ENCODE data around the gene KYNU. TPM values are rescaled to one million over a fixed set of nuclear protein-coding genes. Genes with fewer than 3 reads are reported as not detected.
"Not testable (repeated sequence)": the region's sequence is repeated elsewhere in the genome, so short reads cannot be mapped to it uniquely, and the experiment has no call there.

Gene KYNU
- total RNA-seq, 8 experiments from 2014 or later = 0.04 to 0.57 (median 0.36) TPM; not detected in 1

DNA sequence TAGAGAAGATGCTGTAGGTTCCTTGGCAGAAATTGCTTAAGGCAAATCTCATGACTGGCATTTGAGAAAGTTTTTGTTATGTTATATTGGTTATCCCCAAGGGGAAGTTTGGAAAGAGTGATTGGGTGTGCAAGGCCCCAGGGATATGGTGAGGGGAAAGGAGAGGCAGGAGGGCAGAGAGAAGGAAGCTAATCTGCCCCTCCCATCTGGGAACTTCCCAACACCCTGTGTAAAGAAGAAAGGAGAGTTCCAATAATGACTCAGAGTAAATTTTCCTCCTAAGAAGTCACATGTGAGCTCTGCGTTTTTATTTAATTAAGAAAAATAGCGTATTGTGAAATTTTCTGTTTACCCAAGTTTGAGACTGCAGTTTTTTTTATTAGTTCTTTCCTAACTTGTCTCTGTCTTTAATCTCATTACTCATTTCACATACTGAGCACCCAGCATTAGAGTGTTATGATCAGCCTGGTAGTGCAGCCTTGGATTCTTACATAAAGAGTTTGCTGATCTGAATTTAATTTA lies 3.1 kb upstream of the KYNU start:
- 0 to 100% (median 56%) methylated on average over 1 to 2 of the region's 2 CpGs; no CpG with 5 or more reads in 2 of the 10 experiments for WGBS, 10 experiments
- in situ Hi-C loops (cut with MboI; ENCODE audit: low pct_unique_long_range_greater_than_20kb in 2 of 9, low sequenced_read_pairs in 9 of 9, unreplicated experiment in 9 of 9) = no loop called here
- H3K4me3 ChIP-seq = no peak overlapping the region
- ATAC-seq (replicated peaks in 6 of 8) = peak in 4 of 8 experiments; percentile 28 to 98 (median 91)
- H3K27ac ChIP-seq = no peak overlapping the region
- H3K4me1 ChIP-seq (replicated peaks in 1 of 2) = no peaks in the 10 kb centered on the region

DNA sequence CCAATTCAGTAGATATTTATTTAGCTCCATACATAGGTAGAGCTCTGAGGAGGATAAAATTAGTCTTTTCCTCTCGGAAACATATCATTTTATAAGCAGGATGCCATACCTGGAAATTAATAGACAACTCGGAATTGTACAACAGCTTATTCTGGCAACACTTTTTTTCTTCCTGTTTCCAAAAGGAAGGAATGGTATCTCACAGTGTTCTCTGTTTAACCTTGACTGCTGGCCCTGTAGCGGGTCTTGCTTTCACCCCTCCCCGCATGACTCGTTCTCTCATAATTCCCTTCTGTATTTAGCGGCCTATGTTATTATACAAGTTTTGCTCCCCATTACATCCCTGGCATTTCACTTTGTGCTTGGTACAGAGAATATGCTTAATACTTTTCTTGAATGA lies 2.5 kb upstream of the KYNU start:
- in situ Hi-C loops (cut with MboI; ENCODE audit: low pct_unique_long_range_greater_than_20kb in 2 of 9, low sequenced_read_pairs in 9 of 9, unreplicated experiment in 9 of 9) = no loop called here
- 82 to 100% (median 95%) methylated on average over 2 to 6 of the region's 6 CpGs for WGBS, 10 experiments
- no peak for ATAC-seq (replicated peaks in 6 of 8)
- no peaks in the 10 kb centered on the region for H3K4me1 ChIP-seq (replicated peaks in 1 of 2)
- no peak overlapping the region for H3K4me3 ChIP-seq
- H3K27ac ChIP-seq = no peak overlapping the region

GRCh38 chr2:142875652-142876051 lies 1.8 kb upstream of the KYNU start:
- in situ Hi-C loops (cut with MboI; ENCODE audit: low pct_unique_long_range_greater_than_20kb in 2 of 9, low sequenced_read_pairs in 9 of 9, unreplicated experiment in 9 of 9) = no loop called here
- 87 to 100% (median 96%) methylated on average over 1 to 4 of the region's 4 CpGs for WGBS, 10 experiments
- no peak for ATAC-seq (replicated peaks in 6 of 8)
- H3K4me1 ChIP-seq (replicated peaks in 1 of 2) = no peaks in the 10 kb centered on the region
- no peak overlapping the region for H3K27ac ChIP-seq
- no peak overlapping the region for H3K4me3 ChIP-seq

DNA sequence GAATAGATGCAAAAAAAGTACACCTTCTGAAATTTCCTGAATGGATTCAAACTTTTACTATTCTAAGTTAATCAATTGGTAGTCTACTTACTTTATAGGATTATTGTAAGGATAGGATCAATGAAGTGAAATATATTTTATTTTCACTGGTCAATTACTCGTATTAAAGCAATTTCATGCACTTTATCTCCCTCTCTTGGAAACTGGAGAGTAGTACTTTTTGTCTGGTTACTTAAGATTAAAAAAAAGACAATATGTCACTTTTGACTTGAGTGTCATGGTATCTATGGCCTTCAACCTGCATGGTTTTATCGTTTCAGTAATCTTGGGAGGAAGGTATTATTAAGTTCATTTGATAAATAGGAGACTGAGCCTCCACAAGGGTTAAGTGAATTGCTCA lies 1.0 kb upstream of the KYNU start:
- in situ Hi-C loops (cut with MboI; ENCODE audit: low pct_unique_long_range_greater_than_20kb in 2 of 9, low sequenced_read_pairs in 9 of 9, unreplicated experiment in 9 of 9) = no loop called here
- WGBS, 10 experiments = 50 to 100% (median 89%) methylated on average over 1 to 2 of the region's 2 CpGs
- ATAC-seq (replicated peaks in 6 of 8) = no peak
- Histone ChIP-seq H3K4me3 (no peak overlapping the region), H3K27ac (no peak overlapping the region), H3K4me1 (replicated peaks in 1 of 2) (no peaks in the 10 kb centered on the region)

DNA sequence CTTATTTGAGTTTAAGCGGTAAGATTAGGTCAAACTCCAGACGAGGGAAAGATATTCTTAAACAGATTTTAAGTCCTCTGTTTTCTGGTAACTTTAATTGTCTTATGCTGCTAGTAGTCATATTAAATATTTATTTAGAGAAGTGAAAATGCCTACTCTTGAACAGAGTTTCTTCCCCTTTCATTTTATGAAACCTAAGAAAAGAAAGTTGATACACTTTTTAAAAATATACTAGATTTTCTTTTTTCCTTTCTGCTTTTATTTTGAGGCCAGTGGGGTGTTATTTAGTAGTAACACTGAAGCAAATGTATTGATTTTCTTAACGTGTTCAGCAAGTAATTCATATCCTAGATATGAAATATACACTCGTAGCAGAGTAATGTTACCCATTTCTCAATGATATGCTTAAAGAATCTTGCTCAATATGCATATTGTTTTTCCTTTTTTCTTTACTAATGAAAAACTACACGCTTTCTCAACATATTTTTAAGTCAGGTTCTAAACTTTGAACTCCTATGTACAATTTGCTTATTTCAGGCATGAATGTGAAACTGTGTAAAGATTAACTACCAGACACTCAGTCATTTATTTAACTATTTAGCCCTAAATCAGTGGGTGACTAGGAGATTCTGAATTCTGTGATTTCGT lies 691 bp downstream of the KYNU start:
- WGBS, 10 experiments = 56 to 85% (median 77%) methylated on average over 1 to 6 of the region's 6 CpGs
- Histone ChIP-seq H3K4me3 (no peak overlapping the region), H3K4me1 (replicated peaks in 1 of 2) (no peaks in the 10 kb centered on the region), H3K27ac (no peak overlapping the region)
- in situ Hi-C loops (cut with MboI; ENCODE audit: low pct_unique_long_range_greater_than_20kb in 2 of 9, low sequenced_read_pairs in 9 of 9, unreplicated experiment in 9 of 9) = no loop called here
- no peak for ATAC-seq (replicated peaks in 6 of 8)

GRCh38 chr2:142879151-142879550 lies 1.7 kb downstream of the KYNU start:
- Histone ChIP-seq H3K27ac (no peak overlapping the region), H3K4me1 (replicated peaks in 1 of 2) (no peaks in the 10 kb centered on the region), H3K4me3 (no peak overlapping the region)
- no peak for ATAC-seq (replicated peaks in 6 of 8)
- 63 to 100% (median 92%) methylated on average over 1 to 4 of the region's 4 CpGs for WGBS, 10 experiments
- in situ Hi-C loops (cut with MboI; ENCODE audit: low pct_unique_long_range_greater_than_20kb in 2 of 9, low sequenced_read_pairs in 9 of 9, unreplicated experiment in 9 of 9) = no loop called here

- H3K27ac ChIP-seq = no peak overlapping the region
- in situ Hi-C loops (cut with MboI; ENCODE audit: low pct_unique_long_range_greater_than_20kb in 2 of 9, low sequenced_read_pairs in 9 of 9, unreplicated experiment in 9 of 9) = no loop called here
- H3K4me1 ChIP-seq (replicated peaks in 1 of 2) = no peaks in the 10 kb centered on the region
- no peak overlapping the region for H3K4me3 ChIP-seq
- peak in 1 of 8 experiments; percentile 53 for ATAC-seq (replicated peaks in 6 of 8)
Observed at GRCh38 chr2:142880279-142880678, 2.8 kb downstream of the KYNU start.

GRCh38 chr2:142881619-142882018 lies 4.2 kb downstream of the KYNU start:
- in situ Hi-C loops (cut with MboI; ENCODE audit: low pct_unique_long_range_greater_than_20kb in 2 of 9, low sequenced_read_pairs in 9 of 9, unreplicated experiment in 9 of 9) = no loop called here
- Histone ChIP-seq H3K4me1 (replicated peaks in 1 of 2) (no peaks in the 10 kb centered on the region), H3K27ac (no peak overlapping the region), H3K4me3 (no peak overlapping the region)
- WGBS, 10 experiments = 47 to 100% (median 82%) methylated on average over 1 to 3 of the region's 3 CpGs
- ATAC-seq (replicated peaks in 6 of 8) = no peak

DNA sequence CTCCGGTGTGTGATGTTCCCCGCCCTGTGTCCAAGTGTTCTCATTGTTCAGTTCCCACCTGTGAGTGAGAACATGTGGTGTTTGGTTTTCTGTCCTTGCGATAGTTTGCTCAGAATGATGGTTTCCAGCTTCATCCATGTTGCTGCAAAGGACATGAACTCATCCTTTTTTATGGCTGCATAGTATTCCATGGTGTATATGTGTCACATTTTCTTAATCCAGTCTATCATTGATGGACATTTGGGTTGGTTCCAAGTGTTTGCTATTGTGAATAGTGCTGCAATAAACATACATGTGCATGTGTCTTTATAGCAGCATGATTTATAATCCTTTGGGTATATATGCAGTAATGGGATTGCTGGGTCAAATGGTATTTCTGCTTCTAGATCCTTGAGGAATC lies 5.0 kb downstream of the KYNU start:
- ATAC-seq (replicated peaks in 6 of 8); H3K4me3 ChIP-seq; in situ Hi-C loops (cut with MboI; ENCODE audit: low pct_unique_long_range_greater_than_20kb in 2 of 9, low sequenced_read_pairs in 9 of 9, unreplicated experiment in 9 of 9); H3K4me1 ChIP-seq (replicated peaks in 1 of 2); H3K27ac ChIP-seq: not testable (repeated sequence)
- WGBS, 10 experiments = 92 to 100% methylated on average over 2 of the region's 3 CpGs; no CpG with 5 or more reads in 8 of the 10 experiments

GRCh38 chr2:142883526-142883925 lies 6.1 kb downstream of the KYNU start:
- H3K4me1 ChIP-seq (replicated peaks in 1 of 2) = no peaks in the 10 kb centered on the region

DNA sequence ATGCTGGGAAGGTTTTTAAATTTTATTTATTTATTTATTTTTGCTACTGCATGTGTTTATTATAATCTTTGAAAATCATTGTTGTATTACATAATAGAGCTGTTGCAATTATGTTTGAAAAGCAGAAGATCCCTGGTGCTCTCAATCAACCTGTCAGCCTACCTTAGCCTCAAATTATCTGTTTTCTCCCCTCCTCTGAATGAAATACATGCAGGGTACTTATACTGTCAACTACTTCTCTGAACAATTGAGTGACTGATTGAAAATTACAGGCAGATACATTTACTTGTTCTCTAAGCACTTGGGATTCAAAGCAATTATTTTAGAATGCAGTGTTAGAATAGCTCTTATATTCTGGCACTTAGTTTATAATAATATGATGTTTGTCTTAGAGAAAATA lies 8.1 kb downstream of the KYNU start:
- Histone ChIP-seq H3K4me1 (replicated peaks in 1 of 2) (no peaks in the 10 kb centered on the region), H3K27ac (no peak overlapping the region), H3K4me3 (no peak overlapping the region)
- in situ Hi-C loops (cut with MboI; ENCODE audit: low pct_unique_long_range_greater_than_20kb in 2 of 9, low sequenced_read_pairs in 9 of 9, unreplicated experiment in 9 of 9) = no loop called here
- ATAC-seq (replicated peaks in 6 of 8) = no peak

More at GRCh38 chr2:142883526-142883925, 6.1 kb downstream of the KYNU start:
- ATAC-seq (replicated peaks in 6 of 8) = no peak
- in situ Hi-C loops (cut with MboI; ENCODE audit: low pct_unique_long_range_greater_than_20kb in 2 of 9, low sequenced_read_pairs in 9 of 9, unreplicated experiment in 9 of 9) = no loop called here
- no peak overlapping the region for H3K4me3 ChIP-seq
- no peak overlapping the region for H3K27ac ChIP-seq

DNA sequence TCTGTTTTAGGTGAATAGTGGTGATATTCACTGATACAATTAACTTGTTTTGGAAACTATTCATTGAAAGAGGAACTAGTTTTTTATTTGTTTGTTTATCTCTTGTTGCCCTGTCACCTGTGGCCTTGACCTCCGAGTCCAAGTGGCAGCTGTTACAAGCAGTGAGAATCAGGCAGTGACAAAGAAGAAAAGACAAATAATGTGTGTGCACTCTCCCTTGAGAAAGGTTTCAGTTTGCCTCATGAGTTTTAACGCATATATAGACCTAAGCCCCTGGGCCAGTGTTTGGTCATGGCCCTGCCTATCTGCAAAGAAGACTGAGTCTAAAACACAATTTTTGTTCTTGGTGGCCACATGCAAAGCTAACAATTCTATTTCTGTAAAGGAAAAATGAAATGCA lies 15.3 kb downstream of the KYNU start:
- 55 to 100% (median 75%) methylated on average over 1 to 2 of the region's 2 CpGs; no CpG with 5 or more reads in 1 of the 10 experiments for WGBS, 10 experiments
- Histone ChIP-seq H3K4me3 (no peak overlapping the region), H3K4me1 (replicated peaks in 1 of 2) (peaks cover 0 to 3% of the 10 kb centered on the region in 2 donors), H3K27ac (no peak overlapping the region)
- in situ Hi-C loops (cut with MboI; ENCODE audit: low pct_unique_long_range_greater_than_20kb in 2 of 9, low sequenced_read_pairs in 9 of 9, unreplicated experiment in 9 of 9) = no loop called here
- ATAC-seq (replicated peaks in 6 of 8) = no peak

- ATAC-seq (replicated peaks in 6 of 8) = no peak
- WGBS, 10 experiments = 14 to 100% (median 83%) methylated on average over 1 to 2 of the region's 2 CpGs
- peaks cover 0 to 3% of the 10 kb centered on the region in 2 donors for H3K4me1 ChIP-seq (replicated peaks in 1 of 2)
- no peak overlapping the region for H3K27ac ChIP-seq
- no peak overlapping the region for H3K4me3 ChIP-seq
- in situ Hi-C loops (cut with MboI; ENCODE audit: low pct_unique_long_range_greater_than_20kb in 2 of 9, low sequenced_read_pairs in 9 of 9, unreplicated experiment in 9 of 9) = no loop called here
Observed at GRCh38 chr2:142893241-142893640, 15.8 kb downstream of the KYNU start.

GRCh38 chr2:142897807-142898206 lies 20.3 kb downstream of the KYNU start:
- Histone ChIP-seq H3K4me3 (no peak overlapping the region), H3K27ac (no peak overlapping the region), H3K4me1 (replicated peaks in 1 of 2) (peaks cover 0 to 3% of the 10 kb centered on the region in 2 donors)
- WGBS, 10 experiments = 67 to 100% (median 86%) methylated on average over 1 of the region's 1 CpG; no CpG with 5 or more reads in 6 of the 10 experiments
- in situ Hi-C loops (cut with MboI; ENCODE audit: low pct_unique_long_range_greater_than_20kb in 2 of 9, low sequenced_read_pairs in 9 of 9, unreplicated experiment in 9 of 9) = no loop called here
- ATAC-seq (replicated peaks in 6 of 8) = no peak

Measured in motor neuron (in vitro differentiated cells).